NCI-H128 (cell line): ENCODE results near the gene MFF.
"Not testable (repeated sequence)": the region's sequence is repeated elsewhere in the genome, so short reads cannot be mapped to it uniquely, and the experiment has no call there.

Experiments
- DNase-seq: peaks from one replicate; lab custom pipeline; 2025; ENCODE audit not compliant: unreplicated experiment; lab: John Stamatoyannopoulos, UW

Gene MFF

DNA sequence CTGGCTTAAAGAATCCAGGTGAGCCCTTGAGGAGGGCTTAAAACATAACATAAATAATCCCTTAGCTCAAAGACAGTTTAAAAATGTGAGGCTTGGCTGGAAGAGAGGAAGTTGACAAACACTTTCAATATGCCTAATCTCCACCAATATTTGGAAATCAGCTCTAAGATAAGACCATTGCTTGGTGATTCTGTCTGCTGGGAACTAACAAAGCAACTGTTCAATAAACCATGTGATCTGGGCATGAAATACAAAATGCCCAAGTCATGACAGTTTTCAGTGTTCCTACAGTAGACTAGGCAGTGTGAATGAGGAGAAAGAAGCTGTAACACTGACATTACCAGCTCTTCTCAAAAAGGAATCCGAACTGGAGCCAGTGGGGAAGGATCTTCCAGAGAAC lies 10.7 kb downstream of the MFF start:
- no peak for DNase-seq

DNA sequence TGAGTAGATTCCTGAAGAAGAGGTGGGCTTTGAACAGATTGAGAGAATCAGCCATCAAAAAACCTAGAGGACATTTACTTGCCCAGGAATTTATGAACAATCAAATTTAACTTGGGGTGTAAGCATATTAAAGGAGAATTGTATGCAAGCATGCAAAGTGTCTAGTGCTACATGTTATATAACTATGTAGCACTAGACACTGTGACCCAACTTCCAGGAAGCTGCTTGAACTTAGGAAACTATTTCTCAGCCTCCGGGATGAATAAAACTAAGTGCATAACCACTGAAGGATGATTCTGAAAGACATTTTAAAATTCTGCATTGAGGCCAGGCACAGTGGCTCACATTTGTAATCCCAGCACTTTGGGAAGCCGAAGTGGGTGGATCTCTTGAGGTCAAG lies 12.4 kb downstream of the MFF start:
- no peak for DNase-seq

GRCh38 chr2:227339098-227339599 lies 14.1 kb downstream of the MFF start:
- no peak for DNase-seq

GRCh38 chr2:227340106-227340505 lies 15.1 kb downstream of the MFF start:
- DNase-seq = no peak

DNA sequence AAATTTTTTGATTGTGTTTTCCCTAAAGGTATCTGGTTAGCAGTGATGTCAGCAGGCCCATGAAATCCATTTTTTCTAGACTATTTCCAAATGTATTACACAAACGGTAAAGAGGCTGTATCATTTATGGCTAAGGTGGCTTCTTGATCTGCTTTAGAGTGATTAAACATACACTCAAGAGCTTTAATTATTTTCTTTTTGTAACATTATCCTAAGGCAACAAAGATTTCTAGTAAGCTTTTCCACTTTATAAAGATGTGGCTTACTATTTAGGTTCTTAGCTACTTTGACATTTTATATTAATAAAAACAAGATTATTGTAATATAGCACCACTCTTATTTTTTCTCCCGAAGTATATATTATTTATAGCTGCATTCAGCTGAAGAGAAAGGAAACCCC lies 16.5 kb downstream of the MFF start:
- no peak for DNase-seq

- no peak for DNase-seq
These were observed 19.2 kb downstream of the MFF start for GRCh38 chr2:227344231-227344630.

DNA sequence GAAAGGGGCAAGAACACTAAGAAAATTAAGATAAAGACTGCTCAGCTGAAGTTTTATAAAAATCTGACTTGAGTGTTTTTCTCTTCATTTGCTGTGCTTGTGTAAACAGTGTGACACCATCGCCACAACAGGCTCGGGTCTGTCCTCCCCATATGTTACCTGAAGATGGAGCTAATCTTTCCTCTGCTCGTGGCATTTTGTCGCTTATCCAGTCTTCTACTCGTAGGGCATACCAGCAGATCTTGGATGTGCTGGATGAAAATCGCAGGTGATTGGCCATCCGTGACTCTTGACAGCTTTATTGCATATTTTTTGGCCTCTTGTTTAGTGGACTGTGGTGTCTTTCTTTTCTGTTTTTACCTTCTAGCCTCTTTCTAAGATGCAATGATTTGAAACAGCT lies 22.1 kb downstream of the MFF start:
- DNase-seq = no peak

DNA sequence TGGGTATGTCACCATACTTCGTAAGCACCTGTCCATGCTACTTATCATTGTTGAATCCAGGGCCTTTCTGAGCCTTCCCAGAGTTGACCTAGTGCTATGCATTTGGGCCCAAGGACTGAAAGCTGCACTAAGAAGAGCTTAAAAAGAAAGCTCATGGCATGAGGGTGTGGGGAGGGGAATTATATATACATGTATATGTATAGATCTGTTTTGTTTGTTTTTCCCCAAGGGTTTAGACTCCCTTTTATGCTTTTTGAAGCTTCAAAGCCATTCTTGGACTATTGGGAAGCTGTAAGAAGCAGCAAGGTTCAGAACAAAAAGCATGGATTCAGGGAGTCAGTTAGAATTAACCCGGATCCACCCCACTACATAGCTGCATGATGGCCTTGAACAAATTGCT lies 23.3 kb downstream of the MFF start:
- no peak for DNase-seq

DNA sequence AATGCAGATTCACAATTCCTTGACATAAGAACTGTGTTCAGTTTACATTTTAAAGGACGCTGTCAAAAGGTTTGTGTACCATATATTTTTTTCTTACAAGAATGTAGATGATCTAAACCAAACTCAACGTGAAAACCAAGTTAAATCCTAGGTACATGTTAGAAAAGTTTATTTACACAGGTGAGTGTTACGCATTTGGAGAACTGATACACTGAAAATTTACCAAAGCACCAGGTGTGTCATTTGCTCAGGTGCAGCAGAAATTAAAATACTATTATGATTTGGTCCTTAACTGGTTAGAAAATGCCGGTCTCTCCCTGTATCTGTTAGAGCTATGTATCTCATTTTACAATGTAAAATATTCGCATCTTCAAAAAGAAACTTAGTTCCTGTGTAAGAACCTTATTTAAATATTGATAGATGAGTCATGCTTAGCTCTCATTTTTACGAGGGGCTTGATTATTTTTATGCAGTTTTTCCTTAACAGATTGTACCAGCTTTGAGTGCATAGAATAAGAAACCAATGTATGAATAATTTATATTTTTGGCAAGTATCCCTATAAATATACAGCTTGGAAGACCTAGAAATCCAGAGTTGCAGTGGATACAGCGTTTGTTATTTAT lies 25.1 kb downstream of the MFF start:
- no peak for DNase-seq

DNA sequence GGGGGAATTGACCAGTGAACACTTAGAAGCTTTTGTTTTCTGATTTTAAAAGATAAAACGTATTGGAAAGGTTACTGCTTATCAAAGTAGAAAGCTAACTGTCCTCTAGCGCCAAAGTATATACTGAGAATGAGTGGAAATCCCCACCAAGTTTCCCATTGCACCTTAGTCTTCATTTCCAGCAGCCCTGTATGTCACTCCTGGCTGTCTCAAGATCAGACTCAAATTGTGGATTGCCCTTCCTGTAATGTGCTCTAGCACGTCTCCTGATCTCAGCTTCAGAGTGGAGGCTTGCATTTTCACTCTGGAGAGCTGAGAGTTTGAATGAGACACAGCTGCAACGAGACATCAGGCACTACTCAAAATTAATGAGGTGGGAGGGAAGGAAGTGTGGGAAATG lies 26.6 kb downstream of the MFF start:
- no peak for DNase-seq

DNA sequence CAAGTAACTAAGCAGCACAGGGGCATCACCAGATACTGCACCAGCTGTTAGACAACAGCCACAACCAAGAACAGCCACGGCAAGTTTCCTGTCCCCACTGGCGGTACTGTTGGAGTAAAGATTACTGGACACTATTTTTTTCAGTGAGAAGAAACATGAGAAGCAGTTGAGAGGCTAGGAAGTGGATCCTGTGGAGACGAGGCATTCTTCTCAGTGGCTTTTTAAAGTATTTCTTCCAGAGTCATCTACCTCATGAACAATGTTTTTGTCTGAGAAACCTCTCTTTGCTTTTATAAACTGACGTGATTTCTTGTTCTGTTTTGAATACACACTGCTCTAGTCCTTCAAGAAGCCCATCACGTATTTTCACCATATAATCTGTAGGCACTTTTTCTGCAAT lies 35.3 kb downstream of the MFF start:
- no peak for DNase-seq

DNA sequence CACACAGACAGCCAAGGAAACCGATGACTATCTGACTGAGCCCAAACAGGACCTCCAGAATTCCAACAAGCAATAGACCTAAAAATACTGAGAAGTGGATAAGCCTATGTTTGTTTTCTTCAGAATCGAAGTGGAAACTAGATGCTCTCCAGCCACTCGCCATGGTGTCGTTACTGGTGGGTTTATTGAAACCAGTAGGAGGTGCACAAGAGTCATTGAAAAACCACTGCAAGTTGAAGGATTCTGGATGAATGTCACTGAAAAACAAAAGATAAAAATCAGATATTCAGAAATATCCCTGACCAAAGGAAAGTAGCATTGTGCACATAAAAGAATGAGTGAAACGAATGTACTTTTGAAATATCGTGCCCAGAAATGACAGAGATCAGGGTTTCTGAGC lies 38.7 kb downstream of the MFF start:
- DNase-seq = no peak

DNA sequence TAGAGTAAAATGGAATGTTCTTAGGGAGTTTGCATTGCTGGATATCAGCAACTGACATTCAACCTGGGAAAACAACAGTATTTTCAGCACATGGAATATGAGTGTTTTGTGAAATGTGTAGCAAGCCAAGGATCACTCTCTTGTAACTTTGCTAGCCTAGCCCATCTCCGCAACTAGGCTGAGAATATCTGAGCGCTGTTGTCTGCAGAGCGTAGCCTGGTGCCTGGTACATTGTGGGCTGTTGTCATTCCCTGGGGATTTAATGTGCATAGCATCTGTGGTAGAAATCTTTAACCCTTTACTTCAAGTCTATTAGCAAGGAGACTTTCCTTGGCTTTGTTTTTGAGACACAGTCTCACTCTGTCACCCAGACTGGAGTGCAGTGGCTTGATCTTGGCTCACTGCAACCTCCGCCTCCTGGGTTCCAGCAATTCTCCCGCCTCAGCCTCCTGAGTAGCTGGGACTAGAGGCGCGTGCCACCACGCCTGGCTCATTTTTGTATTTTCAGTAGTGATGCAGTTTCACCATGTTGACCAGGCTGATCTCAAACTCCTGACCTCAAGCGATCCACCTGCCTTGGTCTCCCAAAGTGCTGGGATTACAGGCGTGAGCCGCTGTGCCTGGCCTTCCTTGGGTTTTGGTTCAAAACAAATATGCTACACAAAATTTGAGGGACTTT lies 39.7 kb downstream of the MFF start:
- DNase-seq = not testable (repeated sequence)

DNA sequence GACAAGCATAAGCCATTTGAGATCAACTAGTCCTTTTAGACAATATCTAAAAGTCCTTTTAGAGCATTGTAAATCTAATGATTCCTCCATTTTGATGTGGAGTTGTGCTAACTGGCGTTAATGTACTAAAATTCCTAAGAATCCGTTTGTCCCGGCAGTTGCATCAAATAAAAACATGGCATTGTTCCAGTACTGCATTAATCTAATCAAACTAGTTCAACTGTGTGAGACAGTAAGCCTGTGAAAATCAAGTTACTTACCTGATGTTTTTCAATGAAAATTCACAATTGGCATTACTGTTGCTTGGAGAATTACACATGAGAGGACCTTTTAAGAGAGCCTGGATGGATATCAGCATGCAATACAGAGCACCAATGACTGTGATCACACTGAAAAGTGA lies 40.8 kb downstream of the MFF start:
- DNase-seq = no peak

- DNase-seq = no peak
These were observed 41.8 kb downstream of the MFF start for GRCh38 chr2:227366769-227367426.

- no peak for DNase-seq
These were observed 42.4 kb downstream of the MFF start for GRCh38 chr2:227367427-227367795.

DNA sequence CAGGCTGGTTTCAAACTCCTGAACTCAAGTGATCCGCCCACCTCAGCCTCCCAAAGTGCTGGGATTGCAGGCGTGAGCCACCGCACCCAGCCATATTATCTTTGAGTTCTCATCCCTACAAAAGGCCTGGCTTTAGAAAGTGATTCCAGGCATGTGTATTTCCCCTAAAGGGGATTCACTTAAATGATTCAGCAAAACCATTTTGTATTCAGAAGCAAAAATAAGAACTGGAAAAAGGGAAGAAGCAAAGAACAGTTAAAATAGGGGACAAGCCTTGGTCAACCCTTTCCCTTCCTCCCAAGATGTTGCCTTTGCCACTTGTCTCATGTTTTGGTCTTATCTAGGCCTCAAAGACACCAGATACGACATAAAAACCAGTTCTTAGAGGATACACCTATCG lies 43.5 kb downstream of the MFF start:
- no peak for DNase-seq

- no peak for DNase-seq
These were observed 45.0 kb downstream of the MFF start for GRCh38 chr2:227370092-227370491.

DNA sequence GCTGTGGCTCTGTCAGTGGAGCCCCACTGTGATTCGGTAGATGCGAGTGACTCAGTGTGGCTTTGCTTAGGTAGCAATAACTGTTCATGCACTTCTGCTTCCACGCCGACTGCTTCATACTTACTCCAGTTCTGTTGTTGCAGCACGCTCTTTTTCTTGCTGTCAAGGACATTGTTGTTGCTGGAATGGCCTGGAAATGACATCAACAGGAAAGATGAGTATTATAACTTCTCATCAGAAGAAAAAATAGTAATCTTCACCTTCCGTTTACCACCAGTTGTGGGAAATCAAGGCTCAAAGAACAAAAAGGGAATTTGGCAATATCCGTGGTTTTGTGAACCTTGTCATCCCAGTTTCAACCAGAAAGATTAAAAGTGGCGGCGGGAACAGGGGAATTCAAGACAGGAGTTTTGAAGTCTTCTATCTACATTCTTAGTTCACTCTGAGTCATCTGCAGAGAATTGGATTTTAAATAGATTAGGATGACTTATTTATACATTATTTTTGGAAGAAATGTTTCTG lies 45.8 kb downstream of the MFF start:
- DNase-seq = no peak

DNA sequence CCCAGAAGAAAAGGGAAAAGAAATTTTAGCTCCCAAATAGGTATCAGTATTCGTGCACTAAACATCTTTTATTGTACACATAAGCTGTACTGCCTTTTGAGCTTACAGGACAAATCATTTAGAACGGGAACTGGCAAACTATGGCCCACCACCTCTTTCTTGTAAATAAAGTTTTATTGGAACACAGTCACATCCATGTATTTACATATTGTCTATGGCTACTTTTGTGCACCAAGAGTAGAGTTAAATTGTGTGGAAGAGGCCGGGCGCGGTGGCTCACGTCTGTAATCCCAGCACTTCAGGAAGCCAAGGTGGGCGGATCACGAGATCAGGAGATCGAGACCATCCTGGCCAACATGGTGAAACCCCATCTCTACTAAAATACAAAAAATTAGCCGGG lies 48.3 kb downstream of the MFF start:
- DNase-seq = no peak

DNA sequence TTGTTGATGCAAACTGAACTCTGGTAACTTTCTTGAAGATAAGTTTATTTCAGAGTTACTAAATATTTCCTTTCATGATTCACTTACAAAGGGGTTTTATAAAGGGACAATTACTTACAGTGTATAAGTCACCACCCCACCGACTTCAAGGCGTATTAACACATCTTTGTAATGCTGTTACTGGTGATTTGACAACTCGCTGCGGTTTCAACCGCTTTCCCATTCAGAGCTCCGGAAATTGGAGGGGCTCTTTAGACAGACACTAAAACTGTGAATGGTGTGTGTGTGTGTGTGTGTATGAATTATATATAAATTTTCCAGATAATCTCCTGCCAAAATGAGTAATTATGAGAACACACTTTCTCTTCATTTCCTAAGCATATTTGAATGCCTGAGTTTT lies 49.1 kb downstream of the MFF start:
- no peak for DNase-seq

GRCh38 chr2:227376656-227377396 lies 51.8 kb downstream of the MFF start:
- no peak for DNase-seq
